OCI-LY1 (cell line): Measurements from ENCODE around the gene MYO3B.

Source experiments
- H2AFZ ChIP-seq: fragments of 200-600 bp; sonication (generic), shearing (Covaris generic); 2 replicates; pipeline ENCODE4 v1.6.0; 2014; ENCODE audit warnings: antibody characterized with exemption, mild to moderate bottlenecking, low read length
- H3F3A ChIP-seq: fragments of 200-600 bp; sonication (generic), shearing (Covaris generic); 2 replicates; pipeline ENCODE4 v1.6.0; 2014; ENCODE audit warnings: mild to moderate bottlenecking, antibody characterized with exemption, low read length, moderate library complexity; ENCODE audit not compliant: insufficient read depth
- H3K27ac ChIP-seq: fragments of 200-600 bp; sonication (generic); 2 replicates; pipeline ENCODE4 v1.5.1; 2014; ENCODE audit warnings: low read length, mixed run types, mild to moderate bottlenecking, low read depth; ENCODE audit not compliant: poor library complexity, severe bottlenecking
- H3K27me3 ChIP-seq: fragments of 200-600 bp; sonication (generic); 2 replicates; pipeline ENCODE4 v1.6.0; 2014; ENCODE audit warnings: antibody characterized with exemption, mild to moderate bottlenecking, low read length, moderate library complexity; ENCODE audit not compliant: insufficient read depth
- H3K36me3 ChIP-seq: fragments of 200-600 bp; sonication (generic); 2 replicates; pipeline ENCODE4 v1.6.1; 2014; ENCODE audit warnings: mild to moderate bottlenecking, antibody characterized with exemption, low read length, moderate library complexity, mixed read lengths; ENCODE audit not compliant: insufficient read depth
- H3K4me1 ChIP-seq: fragments of 200-600 bp; sonication (generic); 2 replicates; pipeline ENCODE4 v1.5.1; 2014; ENCODE audit warnings: mild to moderate bottlenecking, low read length, moderate library complexity; ENCODE audit not compliant: insufficient read depth, severe bottlenecking
- H3K4me2 ChIP-seq: fragments of 200-600 bp; sonication (generic), shearing (Covaris generic); 2 replicates; pipeline ENCODE4 v1.6.1; 2014; ENCODE audit warnings: low read length
- H3K4me3 ChIP-seq: fragments of 200-600 bp; sonication (generic); 2 replicates; pipeline ENCODE4 v1.5.1; 2014; ENCODE audit warnings: low read length, low read depth, mild to moderate bottlenecking, mixed read lengths; ENCODE audit not compliant: poor library complexity, severe bottlenecking
- H3K79me2 ChIP-seq: fragments of 200-600 bp; shearing (Covaris generic); 2 replicates; pipeline ENCODE4 v1.6.1; 2016; ENCODE audit warnings: mixed run types, low read length, mixed read lengths; ENCODE audit not compliant: insufficient read depth
- H3K9ac ChIP-seq: fragments of 200-600 bp; sonication (generic), shearing (Covaris generic); 2 replicates; pipeline ENCODE4 v1.6.1; 2014; ENCODE audit warnings: mild to moderate bottlenecking, low read length, mixed read lengths
- H3K9me2 ChIP-seq: fragments of 200-600 bp; sonication (generic), shearing (Covaris generic); 2 replicates; pipeline ENCODE4 v1.6.1; 2014; ENCODE audit warnings: low read depth, mild to moderate bottlenecking, low read length, mixed read lengths
- H3K9me3 ChIP-seq: fragments of 200-600 bp; shearing (Covaris generic); 2 replicates; pipeline ENCODE4 v1.6.1; 2014; ENCODE audit warnings: low read length, mixed read lengths
- H4K20me1 ChIP-seq: fragments of 200-600 bp; sonication (generic), shearing (Covaris generic); 2 replicates; pipeline ENCODE4 v1.6.0; 2016; ENCODE audit warnings: mild to moderate bottlenecking, low read length; ENCODE audit not compliant: insufficient read depth
- CTCF ChIP-seq: fragments of 200-600 bp; sonication (generic), shearing (Covaris generic); IDR thresholded peaks from 2 replicates; pipeline ENCODE4 v1.5.1; 2017; ENCODE audit warnings: mild to moderate bottlenecking, antibody characterized with exemption, low read length, moderate library complexity, mixed read lengths
- EZH2 ChIP-seq: fragments of 200-600 bp; sonication (generic), shearing (Covaris generic); IDR thresholded peaks from 2 replicates; pipeline ENCODE4 v1.8.0; 2017; ENCODE audit warnings: borderline replicate concordance, mixed run types, mild to moderate bottlenecking, antibody characterized with exemption, low read length, moderate library complexity, mixed read lengths

MYO3B gene

GRCh38 chr2:170396799-170397459, 219.0 kb downstream of the MYO3B start:
- H3K27ac ChIP-seq: no peak overlapping the region
- H3K27me3 ChIP-seq: no peaks in the 10 kb centered on the region
- H3K4me1 ChIP-seq: no peaks in the 10 kb centered on the region
- no peaks in the 10 kb centered on the region for H4K20me1 ChIP-seq
- no peak overlapping the region for H2AFZ ChIP-seq
- H3K9me2 ChIP-seq: no peaks in the 10 kb centered on the region
- no peak overlapping the region for H3K4me3 ChIP-seq
- peak; percentile 46; the same call in 1 of the 2 replicates for TF ChIP-seq CTCF
- no peak for TF ChIP-seq EZH2
- no peaks in the 10 kb centered on the region for H3F3A ChIP-seq
- no peak overlapping the region for H3K4me2 ChIP-seq
- H3K79me2 ChIP-seq: no peaks in the 10 kb centered on the region
- no peak overlapping the region for H3K9ac ChIP-seq
- no peaks in the 10 kb centered on the region for H3K36me3 ChIP-seq
- H3K9me3 ChIP-seq: no peaks in the 10 kb centered on the region

- TF ChIP-seq CTCF: no peak
- no peak for TF ChIP-seq EZH2
- Histone ChIP-seq H3K9me2 (no peaks in the 10 kb centered on the region), H3K9me3 (no peaks in the 10 kb centered on the region), H4K20me1 (no peaks in the 10 kb centered on the region), H3K27me3 (no peaks in the 10 kb centered on the region), H3K4me3 (no peak overlapping the region), H3K79me2 (no peaks in the 10 kb centered on the region), H3K36me3 (no peaks in the 10 kb centered on the region), H3K4me2 (no peak overlapping the region), H3K27ac (no peak overlapping the region), H3F3A (no peaks in the 10 kb centered on the region), H2AFZ (no peak overlapping the region), H3K4me1 (no peaks in the 10 kb centered on the region), H3K9ac (no peak overlapping the region)
Observed at GRCh38 chr2:170401187-170401586, 223.2 kb downstream of the MYO3B start.

GRCh38 chr2:170404846-170405245, 226.9 kb downstream of the MYO3B start:
- H3K9me2 ChIP-seq: no peaks in the 10 kb centered on the region
- H3K79me2 ChIP-seq: no peaks in the 10 kb centered on the region
- no peaks in the 10 kb centered on the region for H4K20me1 ChIP-seq
- H3K27me3 ChIP-seq: no peaks in the 10 kb centered on the region
- no peaks in the 10 kb centered on the region for H3K36me3 ChIP-seq
- H3K9ac ChIP-seq: no peak overlapping the region
- H3K9me3 ChIP-seq: no peaks in the 10 kb centered on the region
- peaks cover 13% of the 10 kb centered on the region for H3K4me1 ChIP-seq
- no peak for TF ChIP-seq EZH2
- no peak for TF ChIP-seq CTCF
- H3F3A ChIP-seq: no peaks in the 10 kb centered on the region
- H3K4me3 ChIP-seq: no peak overlapping the region
- H2AFZ ChIP-seq: no peak overlapping the region
- no peak overlapping the region for H3K27ac ChIP-seq
- H3K4me2 ChIP-seq: no peak overlapping the region
